GM21381 (cell line): ENCODE measurements around the gene DCHS1.
A peak's percentile ranks its signal among the peaks of the same experiment; 100 is the strongest.

Experiments used
- ATAC-seq: cut with Tn5 transposase; IDR thresholded peaks from one replicate; pipeline ENCODE4 v1.9.1; 2021; ENCODE audit warnings: mild to moderate bottlenecking, moderate library complexity; ENCODE audit not compliant: unreplicated experiment

DCHS1 gene

DNA sequence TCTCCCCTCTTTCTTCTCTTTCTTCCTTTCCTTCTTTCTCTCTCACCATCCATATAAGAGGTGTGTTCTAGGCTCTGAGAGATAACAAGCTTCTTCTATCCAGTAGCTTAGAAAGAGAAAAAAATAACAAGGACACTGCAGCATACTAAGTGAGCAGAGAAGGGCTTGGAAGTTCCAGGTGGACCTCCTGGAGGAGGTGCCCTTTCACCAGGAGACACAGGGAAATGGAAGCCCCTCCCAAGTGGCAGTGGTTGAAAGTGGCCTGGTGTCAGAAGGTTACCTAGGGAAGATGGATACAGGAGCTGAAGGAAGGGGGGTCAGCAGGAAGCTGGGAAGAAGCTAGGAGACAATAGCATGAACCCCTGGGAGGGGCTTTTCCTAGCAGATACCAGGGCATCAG, 5.5 kb downstream of the DCHS1 start:
- ATAC-seq, result no peak

DNA sequence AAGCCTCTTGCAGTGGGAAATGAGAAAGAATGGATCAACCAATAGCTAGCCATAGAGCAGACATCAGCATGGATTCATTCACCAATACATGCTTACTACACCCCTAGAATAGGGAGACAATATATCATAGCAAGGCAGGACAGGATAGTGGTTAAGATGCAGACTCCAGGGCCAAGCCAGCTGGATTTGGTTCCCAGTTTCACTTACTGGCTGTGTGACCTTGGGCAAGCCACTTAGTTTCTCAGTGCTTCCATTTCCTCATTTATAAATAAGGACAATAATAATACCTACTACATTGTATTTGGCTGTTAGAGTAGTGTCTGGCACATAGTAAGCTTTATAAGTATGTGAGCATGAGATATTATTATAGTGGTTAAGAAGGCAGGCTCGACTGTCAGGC, 7.1 kb downstream of the DCHS1 start:
- no peak for ATAC-seq

DNA sequence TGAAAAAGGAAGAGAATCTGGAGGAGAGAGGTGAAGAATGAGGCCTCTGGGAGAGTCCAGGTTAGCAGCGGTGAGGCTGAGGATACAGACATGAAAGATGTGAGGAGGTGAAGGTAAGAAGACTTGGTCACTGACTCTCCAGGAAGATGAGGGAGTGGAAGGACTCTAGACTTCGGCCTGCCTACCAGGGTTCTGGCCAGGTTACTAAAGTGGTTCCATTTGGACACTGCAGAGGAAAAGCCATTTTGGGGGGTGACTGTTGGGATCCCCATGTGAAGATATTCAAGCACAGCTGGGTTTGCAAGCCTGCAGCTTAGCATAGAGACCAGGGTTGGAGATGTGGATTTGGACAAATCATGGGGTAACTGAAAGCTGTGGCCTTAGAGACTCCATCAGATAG, 7.8 kb downstream of the DCHS1 start:
- ATAC-seq, result no peak

DNA sequence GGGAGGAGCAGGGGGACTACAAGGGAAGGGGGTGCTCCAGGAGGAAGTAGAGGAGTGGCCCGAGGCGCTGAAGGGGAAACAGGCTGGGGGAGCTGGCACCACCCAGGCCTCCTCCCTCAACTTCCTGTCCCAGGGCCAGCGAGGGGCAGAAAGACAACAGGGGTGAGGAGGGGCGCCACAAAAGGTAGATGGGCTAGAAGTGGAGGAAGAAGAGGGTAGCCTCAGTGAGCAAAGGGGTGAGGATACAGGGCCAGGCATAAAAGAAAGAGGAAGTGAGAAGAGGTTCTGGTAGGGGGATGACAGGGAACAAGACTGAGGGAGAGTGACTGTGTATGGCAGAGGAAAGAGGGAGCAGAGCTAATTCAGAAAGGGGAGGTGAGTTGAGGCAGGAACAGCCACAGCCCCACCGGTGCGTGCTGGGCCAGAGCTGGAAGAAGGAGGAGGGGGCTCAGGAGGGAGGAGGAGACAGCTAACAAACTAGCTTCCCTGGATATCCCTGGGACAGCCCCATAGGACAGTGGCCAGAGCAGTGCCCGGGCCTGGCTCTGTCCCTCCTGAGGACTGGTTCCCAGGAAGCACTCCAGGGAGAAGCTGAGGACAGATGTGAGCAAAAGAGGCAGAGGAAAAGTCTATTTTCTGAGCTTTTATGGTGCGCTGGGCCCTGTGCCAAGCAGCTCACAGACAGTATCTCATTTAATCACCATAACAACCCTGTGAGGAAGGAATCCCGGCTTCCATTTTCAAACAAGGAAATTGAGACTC, 8.5 kb downstream of the DCHS1 start:
- ATAC-seq, result peak; percentile 81

DNA sequence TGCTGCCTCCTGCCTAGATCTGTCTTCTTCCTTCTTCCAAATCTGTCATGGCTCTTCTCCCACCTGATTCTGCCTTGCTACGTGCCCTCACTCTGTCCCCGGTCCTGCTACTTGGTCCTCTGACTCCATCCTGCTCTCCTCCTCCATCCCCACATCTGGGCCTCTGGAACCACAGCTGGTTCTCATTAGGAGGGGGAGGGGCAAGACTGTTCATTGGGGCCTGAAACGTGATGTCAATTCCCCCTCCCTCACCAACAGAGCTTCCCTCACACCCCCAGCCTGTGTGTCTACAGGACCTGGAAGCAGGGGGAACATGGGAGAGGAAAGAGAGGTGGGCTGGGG, 9.1 kb downstream of the DCHS1 start:
- ATAC-seq, result no peak

DNA sequence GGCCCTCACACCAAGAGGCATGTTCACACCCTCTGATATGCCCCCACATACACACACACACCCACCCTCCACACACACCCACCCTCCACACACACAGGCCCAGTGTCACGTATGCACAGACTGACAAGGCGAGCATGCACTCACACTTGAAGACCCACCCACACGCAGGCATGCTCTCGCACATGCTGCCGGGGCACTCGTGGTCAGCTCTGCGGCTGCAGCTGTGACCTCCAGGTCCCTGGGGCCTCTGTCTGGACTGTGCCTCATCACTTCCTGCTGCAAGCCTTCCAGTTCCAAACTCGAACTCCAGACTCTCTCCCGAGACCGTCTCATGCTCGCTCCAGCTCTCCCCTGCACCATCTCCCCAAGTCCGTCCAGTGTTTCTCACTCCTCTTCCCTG, 9.5 kb downstream of the DCHS1 start:
- no peak for ATAC-seq

DNA sequence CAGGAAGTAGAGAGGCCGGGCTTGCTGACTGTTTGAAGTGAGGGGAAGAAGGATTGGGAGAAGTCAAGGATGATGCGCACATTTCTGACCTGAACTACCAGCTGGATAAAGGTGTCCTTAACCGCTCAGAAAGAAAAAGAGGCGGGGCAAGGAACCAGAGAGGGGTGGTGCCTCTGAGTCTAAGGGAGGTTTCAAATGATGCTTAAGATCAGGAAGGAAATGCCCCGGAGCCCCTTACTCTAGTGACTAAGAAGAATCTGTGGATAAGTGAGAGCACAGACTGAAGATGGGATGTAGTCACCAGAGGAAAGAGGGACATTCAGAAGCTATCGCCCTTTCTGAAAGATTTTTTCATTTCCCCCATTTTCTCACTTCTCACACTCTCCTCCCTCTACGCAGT, 12.7 kb downstream of the DCHS1 start:
- ATAC-seq, result no peak

DNA sequence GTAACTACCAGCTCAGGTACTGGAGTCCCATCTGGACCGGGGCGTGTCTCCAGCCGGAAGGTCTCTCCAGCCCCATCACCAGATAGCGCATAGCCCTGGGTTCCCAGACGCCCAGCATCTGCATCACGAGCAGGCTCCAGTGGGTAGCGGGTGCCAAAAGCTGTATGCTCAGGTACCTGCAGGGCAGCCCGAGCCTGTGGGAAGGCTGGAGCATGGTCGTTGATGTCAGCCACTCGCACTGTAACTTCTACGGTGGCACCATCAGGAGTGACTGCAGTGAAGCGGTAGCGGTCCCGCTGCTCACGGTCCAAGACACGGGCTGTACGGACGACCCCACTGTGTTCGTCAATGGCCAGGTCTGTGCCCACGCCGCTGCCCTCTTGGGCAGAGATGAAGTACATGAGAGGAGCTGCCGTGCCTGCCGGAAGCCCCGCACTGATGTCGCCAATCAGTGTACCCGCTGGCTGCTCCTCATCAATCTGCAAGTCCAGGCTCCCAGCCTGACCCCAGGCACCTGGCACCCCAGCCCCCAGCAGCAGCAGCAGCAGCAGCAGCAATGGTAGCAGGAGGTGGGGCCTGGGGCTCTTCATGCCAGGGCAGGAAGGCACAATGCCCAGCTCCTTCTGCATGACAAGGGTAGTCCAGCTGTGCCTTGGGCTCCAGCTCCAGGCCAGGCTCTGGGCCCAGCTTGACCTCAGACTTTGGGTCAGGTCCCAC, 14.5 kb downstream of the DCHS1 start:
- ATAC-seq, result no peak

DNA sequence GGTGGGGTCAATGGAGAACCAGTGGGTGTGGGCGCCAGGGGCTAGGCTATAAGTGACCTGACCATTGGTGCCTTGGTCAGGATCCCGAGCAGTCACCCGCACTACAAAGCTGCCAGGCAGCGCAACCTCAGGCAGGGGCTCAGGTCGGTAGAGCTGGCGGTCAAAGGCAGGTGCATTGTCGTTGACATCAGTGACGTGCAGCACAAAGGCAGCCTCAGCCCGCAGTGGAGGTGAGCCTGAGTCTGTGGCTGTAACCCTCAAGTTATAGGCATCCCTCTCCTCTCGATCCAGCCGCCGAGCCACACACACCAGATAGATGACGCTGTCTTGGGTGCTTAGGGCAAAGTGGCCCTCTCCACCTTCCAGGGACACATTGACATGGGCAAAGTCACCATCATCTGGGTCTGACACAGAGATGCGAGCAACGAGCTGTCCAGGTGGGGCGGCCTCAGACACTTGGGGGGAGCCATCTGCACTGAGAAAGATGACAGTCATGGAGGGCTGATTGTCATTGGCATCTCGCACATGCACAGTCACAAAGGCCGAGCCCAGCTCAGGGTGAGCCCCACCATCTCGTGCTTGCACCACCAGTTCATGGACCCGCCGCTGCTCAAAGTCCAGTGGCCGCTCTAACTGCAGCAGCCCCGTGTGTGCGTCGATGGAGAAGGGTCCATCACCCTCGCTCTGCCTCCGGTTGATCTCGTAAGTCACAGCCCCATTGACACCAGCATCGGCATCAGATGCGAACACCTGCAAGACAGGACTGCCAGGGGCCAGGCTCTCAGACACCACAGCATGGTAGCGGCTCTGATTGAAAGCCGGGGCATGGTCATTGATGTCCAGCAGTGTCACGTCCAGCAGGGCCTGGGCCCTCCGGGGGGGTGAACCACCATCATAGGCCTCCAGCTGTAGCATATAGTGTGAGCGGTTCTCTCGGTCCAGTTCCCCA, 15.3 kb downstream of the DCHS1 start:
- ATAC-seq, result no peak

DNA sequence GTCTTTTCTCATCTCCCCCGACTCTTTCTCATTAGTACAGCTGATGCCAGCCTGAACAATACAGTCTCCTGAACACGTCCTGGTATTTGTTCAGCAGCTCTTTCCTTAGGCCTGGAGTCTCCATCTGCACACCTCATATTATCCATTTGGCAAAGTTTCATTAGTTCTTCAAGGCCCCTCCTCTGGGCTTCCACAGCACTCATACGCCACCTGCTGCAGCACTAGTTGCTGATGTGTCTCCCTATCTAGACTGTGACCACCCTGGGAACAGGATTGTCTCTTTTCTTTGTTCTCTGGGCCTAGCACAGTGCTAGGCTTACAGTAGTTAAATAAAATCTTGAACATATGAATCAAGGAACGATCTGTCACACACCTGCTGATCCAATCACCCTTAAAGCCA, 17.2 kb downstream of the DCHS1 start:
- no peak for ATAC-seq

DNA sequence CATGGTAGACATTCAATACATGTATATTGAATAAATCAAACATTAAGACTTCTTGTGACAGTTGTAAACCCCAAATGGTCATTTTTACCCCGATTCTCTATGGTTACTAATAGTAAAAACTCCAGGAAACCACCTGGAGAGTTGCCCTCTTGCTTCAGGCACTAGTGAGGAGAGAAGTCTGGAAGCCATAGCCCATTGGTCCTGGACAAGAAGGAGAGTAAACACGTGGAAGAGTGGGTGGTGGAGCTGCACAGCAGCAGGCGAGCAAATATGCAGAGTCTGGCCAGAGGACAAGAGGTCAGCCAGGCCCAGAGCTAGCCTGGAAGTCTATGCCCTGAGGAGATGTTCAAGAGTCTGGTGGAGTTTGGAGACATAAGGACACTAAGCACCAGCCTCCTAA, 17.7 kb downstream of the DCHS1 start:
- ATAC-seq, result no peak

DNA sequence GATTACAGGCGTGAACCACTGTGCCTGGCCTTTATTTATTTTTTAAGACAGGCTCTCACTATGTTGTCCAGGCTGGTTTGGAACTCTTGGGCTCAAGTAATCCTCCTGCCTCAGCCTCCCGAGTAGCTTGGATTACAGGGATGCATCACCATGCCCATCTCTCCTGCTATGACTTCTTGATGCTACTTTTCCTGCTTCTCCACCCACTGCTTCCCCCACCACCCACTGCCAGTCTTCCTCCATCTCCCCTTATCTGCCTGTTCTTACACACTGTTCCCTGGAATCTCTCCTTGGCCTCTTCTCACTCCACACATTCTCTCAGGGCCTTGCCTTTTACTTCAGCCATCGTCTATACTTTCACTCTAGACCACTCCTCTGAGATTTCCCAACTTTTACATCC, 19.1 kb downstream of the DCHS1 start:
- no peak for ATAC-seq

DNA sequence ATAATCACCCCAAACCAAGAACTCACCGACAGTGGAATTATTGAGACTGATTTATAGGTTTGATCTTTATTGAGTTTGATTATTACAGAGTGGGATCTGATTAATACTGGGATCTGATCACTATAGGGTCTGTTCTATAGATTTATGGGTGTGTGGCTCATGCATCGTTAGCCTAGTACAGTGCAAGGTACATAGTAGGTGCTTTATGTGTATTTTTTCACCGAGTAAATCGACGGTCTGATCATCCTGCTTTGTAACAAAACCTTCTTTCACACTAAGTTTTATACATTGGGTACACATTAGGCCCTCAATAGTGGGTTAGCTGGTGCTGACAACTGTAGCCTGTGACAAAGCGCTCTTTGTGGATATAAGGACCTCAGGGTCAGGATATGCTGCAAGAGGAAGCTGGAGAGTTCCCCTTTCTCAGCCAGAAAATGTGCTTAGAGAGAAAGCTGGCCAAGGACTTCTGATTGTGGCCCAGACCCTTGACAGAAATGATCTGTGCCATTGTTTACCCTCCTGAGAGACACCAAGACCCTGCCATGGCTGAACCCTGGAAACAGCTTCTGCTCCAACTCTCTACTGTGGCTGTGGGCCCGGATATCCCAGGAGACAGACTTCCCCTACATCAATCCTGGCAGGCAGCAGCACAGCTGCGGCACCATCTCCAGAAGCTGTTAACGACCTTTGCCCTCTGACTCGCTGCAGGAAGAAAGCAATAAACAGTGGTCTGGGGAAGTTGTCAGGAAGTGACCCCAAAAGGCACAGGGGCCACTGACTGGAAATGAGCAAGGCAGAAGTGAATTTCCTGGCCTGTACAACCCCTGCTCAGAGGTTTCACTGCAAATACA, 20.3 kb downstream of the DCHS1 start:
- ATAC-seq, result no peak

DNA sequence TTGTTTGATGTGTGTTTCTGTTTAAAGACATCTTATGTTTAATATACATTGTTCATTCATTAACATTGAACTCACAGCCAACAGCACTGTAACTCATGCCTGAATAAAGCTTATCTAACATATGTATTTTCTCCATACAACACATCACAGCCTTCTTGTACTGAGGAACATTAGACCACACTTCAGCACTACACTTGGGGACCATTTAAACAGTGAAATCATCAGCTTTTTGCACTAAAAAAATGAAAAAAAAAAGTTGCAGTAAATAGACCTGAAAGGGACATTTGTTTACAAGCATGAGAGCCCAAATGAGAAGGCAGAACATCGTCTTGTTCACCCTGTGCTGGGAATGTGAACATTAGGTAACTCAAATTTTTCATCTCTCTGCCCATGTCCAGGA, 21.1 kb downstream of the DCHS1 start:
- no peak for ATAC-seq

DNA sequence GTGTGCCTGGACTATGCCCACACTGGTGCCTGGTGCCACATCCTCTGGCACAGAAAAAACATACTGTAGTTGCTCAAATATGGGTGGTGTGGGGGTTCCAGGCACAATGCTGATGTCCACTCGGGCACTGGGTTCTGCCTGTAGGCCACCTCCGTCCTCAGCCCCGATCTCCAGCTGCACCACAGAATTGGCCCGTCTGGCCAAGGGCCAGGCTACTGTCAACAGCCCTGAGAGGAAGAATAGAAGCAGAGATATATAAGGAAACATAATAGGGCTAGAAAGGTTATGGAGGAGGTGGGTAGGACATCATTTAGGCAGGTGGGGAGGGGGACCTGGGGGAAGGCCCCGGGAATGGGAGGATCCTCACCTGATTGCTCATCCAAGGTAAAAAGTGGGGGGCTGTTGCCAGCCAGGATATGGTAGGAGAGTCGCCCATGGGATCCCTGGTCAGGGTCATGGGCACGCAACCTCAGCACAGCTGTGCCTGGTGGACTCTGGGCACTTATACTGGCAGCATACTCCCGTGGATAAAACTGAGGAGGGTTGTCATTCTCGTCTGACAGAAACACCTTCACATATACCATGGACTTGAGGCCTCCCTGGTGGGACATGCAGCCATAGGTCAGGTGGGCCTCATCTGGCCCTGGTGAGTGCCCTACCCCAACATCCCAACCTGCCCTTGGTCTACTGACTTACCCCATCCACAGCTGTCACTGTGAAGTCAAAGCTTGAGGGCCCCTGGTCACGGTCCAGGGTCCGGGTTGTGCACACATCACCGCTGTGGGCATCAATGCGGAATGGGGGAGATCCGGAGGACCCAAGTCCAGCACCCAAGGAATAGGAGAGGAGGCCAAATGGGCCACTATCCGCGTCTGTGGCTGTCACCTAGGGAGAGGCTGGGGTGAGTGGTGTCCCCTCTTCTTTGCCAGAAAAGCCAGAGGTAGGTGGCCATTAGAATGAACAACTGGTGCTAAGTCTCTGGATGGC, 21.9 kb downstream of the DCHS1 start:
- no peak for ATAC-seq

DNA sequence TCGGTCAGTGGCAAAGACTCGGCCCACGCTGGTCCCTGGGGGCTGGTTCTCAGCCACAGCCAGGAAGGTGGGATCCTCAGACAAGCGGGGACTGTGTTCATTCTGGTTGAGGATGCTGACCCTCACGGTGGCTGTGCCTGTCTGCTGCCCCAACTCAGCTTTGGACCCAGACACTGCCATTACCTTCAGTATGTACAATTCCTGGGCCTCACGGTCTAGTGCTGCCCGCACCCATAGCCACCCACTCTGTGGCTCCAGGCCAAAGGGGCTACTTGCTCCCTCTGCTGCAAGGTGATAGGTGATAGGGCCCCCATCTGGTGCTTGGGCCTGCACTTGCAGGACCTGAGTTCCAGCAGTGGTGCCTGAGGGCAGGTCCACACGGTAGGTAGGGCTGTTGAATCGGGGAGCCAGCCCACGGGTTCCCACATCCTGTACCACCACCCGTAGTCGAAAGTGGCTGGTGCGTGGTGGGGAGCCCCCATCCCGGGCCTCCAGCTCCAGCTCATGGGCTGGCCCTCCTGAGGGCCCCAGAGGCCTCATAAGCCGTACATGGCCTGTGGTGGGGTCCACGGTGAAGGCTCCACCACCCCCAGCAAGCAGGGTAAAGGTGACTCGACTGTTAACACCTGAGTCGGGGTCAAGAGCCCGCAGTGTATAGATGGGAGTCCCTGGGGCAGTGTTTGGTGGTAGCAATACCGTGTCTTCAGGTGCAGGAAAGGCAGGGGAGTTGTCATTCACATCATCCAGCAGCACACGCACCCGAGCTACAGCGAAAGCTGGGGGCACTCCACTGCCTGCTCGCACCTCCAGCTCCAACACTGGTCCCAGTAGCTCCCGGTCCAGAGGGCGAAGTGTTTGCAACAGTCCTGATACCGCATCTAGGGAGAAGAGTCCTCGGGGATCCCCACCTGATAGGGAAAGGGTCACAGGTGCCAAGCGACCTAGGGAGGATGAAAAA, 23.2 kb downstream of the DCHS1 start:
- ATAC-seq, result no peak

DNA sequence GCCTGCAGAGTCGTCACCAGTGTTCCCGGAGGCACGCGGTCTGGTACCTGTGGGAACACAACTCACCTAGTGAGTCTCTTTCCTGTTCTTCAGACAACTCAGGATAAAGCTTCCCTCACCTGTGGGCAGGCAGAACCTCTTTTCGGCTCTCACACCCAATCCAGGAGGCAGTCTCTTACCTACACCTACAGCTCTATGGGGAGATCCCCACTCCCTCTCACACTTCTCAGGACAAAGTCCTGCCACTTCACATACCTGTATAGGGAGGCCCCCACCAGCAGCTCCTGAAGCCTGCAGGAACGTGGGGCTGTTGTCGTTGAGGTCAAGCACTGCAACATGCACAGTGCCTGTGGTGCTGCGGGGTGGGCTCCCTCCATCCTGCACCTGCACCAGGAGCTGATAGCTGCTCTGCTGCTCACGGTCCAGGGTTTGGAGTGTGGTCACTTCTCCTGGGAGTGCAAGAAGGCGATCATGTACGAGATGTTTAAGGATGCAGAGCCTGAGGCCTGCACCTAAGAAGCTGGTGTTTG, 24.2 kb downstream of the DCHS1 start:
- no peak for ATAC-seq

DNA sequence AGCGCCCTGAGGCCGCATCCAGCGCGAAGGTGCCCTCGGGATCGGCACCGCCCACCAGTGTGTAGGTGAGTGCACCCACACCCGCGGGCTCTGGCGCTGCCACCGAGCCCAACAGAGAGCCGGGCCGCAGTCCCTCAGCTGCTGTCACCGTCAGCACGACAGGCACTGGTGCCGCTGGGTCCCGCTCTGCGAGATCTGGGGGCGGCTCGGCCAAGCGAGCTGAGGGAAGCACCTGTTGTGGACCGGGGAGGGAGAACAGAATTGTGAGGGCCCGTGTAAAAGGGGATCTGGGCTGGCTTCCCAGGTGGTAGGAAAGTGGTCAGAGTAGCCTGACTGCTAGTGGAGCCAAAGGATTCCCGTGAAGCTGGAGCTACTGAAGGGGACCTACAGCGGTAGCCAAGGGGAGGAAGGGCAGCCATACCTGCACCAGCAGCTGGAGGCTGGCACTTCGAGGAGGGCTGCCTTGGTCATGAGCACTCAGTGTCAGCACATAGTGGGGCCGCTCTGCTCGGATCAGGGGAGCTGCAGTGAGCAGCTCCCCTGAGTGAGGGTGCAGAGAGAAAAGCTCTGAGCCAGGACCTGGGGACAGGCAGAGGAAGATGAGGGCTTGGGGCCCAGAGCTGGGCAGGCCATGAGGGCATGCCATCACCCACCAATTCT, 24.8 kb downstream of the DCHS1 start:
- ATAC-seq, result no peak
